Jurkat, Clone E6-1 (cell line): ENCODE measurements around the gene BABAM1.
"Not testable (repeated sequence)": the region's sequence is repeated elsewhere in the genome, so short reads cannot be mapped to it uniquely, and the experiment has no call there.

Source experiments
- DNase-seq: peaks from one replicate; pipeline ENCODE4 v3.0.0-alpha.2; 2011; ENCODE audit warnings: low read depth, low spot score
- H3K4me3 ChIP-seq: 2 replicates; pipeline ENCODE4 v1.5.1; 2011; ENCODE audit warnings: mild to moderate bottlenecking, low read length, control low read depth, moderate library complexity

The BABAM1 gene

DNA sequence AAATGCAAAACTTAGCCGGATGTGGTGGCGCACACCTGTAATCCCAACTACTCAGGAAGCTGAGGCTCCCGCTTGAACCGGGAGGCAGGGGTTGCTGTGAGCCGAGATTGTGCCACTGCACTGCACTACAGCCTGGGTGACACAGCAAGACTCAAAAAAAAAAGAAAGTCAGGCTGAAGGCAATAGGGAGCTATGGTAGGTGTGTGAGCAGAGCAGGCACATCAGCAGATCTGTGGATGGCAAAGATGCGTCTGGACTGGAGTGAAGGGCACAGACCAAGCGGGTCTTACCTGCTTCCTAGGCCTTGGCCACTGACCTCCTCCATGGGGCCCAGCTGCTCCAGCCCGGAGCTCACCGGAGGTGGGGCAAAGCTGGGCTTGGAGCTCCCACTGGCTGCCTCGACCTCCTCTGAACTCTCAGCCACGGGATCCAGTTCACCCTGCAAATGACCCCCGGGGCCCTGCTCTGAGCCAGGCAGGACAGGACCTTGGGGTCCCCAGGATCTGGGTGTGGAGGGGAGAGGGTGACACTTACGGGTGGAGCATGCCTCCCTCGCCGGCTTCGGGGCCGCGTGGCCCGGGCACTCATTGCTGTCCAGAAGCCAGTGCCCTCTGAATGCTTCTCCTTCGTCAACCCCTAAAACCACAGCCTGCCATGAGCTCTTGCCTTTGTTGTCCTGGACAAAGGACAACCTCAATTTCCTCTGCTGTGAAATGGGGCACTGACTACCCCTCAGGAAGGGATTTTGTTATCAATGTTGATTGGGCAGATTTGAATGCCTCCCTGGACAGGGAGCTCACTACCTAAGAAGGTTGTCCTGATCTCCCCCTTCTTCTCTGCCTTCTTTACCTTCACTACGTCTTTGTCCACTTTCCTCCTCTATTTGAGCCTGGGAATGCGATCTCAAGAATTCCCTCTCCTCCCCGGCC lies 3.3 kb upstream of the BABAM1 start:
- no peak for DNase-seq
- no peak overlapping the region for H3K4me3 ChIP-seq

- H3K4me3 ChIP-seq, result no peak within 1 kb of the TSS
- no peak for DNase-seq
These were observed 2.6 kb upstream of the BABAM1 start, which contains the start of gene USHBP1 for GRCh38 chr19:17264641-17264979. USHBP1 (minus strand) TSS chr19:17264745; CDS start chr19:17264299, 446 bp downstream.

- no peak for DNase-seq
- no peak overlapping the region for H3K4me3 ChIP-seq
These were observed 1.2 kb upstream of the BABAM1 start for GRCh38 chr19:17266026-17266425.

DNA sequence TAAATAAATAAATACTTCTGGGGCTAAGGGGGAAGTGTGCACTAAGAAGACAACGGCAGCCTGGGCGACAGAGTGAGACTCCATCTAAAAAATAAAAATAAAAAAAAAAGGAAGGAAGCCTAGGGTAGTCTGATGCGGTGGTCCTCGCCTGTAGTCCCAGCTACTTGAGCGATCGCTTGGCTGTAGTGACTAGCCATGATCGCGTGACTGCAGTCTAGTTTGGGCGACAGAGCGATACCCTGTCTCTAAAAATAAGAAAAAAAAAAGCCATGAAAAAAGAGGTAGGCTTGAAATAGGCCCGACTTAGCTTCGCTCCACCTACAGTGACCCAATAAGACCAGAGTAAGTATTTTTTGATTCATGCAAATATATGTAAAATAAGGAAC lies 661 bp upstream of the BABAM1 start:
- no peak overlapping the region for H3K4me3 ChIP-seq
- DNase-seq, result no peak

DNA sequence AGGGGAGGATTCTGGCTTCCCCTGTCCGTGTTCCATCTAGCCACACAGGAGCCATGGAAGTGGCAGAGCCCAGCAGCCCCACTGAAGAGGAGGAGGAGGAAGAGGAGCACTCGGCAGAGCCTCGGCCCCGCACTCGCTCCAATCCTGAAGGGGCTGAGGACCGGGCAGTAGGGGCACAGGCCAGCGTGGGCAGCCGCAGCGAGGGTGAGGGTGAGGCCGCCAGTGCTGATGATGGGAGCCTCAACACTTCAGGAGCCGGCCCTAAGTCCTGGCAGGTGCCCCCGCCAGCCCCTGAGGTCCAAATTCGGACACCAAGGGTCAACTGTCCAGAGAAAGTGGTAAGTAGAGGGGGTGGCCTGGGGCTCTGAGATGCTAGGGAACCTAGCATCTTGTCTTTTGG lies 1.5 kb downstream of the BABAM1 start:
- DNase-seq, result no peak
- no peak overlapping the region for H3K4me3 ChIP-seq

- not testable (repeated sequence) for DNase-seq, H3K4me3 ChIP-seq
These were observed 7.6 kb downstream of the BABAM1 start for GRCh38 chr19:17274892-17275291.

DNA sequence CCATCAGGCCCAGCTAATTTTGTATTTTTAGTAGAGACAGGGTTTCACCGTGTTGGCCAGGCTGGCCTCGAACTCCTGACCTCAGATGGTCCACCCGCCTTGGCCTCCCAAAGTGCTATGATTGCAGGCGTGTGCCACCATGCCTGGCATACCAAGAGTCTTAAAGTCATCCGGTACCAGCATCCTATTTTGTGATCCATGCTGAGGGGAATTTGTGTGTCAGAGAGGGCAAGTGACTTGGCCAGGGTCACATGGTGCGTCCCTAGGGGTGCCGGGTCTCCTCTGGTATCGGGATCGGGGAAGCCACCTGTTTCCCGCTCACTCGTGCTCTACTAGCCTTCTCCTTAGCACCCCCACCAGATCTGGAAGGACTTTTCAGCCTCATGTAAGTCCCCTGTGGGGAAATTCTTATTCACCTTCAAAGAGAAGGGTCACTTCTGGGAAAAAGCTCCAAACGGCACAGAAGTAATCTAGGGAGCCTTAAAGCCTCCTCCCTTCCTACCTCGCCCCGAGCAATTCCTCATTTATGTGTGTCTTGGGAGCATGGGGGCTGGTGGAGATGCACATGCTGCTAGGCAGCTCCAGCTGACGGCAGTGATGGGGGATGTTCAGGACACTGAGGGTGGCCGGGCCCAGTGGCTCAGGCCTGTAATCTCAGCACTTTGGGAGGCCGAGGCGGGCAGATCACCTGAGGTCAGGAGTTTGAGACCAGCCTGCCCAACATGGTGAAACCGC lies 8.4 kb downstream of the BABAM1 start:
- no peak overlapping the region for H3K4me3 ChIP-seq
- DNase-seq, result no peak

DNA sequence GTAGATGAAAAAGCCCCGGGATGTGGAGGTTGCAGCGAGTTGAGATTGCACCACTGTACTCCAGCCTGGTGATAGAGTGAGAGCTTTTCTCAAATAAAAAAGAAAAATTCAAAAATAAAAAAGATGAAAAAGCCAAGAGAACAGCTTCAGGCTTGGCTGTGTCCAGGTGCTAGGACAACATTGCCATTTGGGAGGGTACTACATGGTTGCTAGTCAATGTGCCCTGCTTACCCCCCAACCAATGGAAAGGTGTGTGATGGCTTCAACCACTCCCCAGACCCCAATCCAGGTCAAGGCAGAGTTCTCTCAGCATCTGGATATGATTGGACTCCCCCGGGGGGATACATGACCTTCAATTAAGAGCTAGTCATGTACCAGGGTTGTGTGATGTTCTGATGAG lies 12.2 kb downstream of the BABAM1 start:
- no peak for DNase-seq
- no peak overlapping the region for H3K4me3 ChIP-seq

DNA sequence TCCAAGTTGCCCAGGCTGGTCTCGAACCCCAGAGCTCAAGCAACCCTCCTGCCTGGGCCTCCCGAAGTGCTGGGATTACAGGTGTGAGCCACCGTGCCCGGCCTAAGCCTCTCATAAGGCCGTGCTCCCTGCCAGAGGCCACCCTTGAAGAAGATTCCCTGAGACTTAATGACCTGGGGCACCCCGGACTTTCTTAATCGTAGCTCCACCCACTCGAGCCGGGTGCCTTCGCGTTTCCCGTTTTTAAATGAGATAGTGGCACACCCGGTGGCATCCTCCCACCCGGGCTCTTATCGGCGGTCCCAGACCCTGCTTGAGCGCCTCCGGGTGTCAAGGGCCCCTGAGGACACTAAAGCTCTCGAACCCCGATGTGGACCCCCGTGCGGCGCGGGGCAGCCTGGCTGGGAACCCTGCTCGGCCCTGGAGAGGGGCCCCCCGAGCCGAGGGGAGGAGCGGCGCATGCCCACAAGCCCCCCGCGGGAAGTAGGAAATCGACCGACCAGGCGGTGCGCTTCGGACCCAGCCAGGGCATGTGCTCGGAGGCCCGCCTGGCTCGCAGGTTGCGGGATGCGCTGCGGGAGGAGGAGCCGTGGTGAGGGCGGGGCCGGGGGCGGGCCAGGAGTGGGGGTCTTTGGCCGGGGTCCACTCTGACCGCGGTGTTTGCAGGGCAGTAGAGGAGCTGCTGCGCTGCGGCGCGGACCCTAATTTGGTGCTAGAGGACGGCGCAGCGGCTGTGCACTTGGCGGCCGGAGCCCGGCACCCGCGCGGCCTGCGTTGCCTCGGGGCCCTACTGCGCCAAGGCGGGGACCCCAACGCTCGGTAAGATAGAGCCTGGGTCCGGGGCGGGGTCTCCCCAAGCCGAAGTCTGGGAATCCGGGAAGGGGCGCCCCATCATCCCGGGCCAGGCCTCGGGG lies 14.4 kb downstream of the BABAM1 start, which contains the start of gene ANKLE1:
ANKLE1 (plus strand) TSS at position 511 of the 914 bp plus-strand sequence; CDS start at position 531, 20 bp downstream.
- DNase-seq, result no peak
- peak within 1 kb of the TSS; percentile 60 for H3K4me3 ChIP-seq

DNA sequence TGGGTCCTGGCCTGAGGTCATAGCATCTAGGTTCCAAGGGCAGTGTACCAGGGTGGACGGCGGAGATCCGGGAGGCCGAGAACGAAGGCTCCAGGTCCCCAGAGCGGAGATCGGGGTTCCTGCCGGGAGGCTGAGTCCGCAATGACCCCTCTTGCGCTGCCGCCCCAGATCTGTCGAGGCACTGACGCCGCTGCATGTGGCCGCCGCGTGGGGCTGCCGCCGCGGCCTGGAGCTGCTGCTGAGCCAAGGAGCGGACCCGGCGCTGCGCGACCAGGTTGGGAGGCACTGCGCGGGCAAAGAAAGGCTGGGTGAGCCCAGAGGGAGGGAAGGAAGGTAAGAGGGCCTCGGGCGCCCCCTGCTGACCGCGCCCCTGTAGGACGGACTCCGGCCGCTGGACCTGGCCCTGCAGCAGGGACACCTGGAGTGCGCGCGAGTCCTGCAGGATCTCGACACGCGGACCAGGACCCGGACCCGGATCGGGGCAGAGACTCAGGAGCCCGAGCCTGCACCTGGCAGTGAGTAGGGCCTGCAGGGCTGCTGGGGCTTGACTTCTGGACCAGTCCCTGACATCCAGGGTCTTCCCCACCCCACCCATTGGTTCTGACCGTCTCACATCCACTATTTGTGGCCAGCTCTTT lies 15.4 kb downstream of the BABAM1 start:
- peak; percentile 44 for DNase-seq
- H3K4me3 ChIP-seq, result peak overlapping the region; percentile 60

DNA sequence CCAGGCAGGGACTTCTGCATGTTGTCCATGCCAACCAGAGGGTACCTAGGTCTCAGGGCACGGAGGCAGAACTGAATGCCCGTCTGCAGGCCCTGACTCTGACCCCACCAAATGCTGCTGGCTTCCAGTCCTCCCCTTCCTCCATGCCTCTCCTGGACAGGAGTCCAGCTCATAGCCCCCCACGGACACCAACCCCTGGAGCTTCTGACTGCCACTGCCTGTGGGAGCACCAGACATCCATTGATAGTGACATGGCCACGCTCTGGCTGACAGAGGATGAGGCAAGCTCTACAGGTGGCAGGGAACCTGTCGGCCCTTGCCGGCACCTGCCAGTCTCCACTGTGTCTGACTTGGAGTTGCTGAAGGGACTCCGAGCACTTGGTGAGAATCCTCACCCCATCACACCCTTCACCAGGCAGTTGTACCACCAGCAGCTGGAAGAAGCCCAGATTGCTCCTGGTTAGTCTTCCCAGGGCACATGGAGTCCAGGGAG lies 16.3 kb downstream of the BABAM1 start:
- DNase-seq, result no peak
- no peak overlapping the region for H3K4me3 ChIP-seq

- DNase-seq, result no peak
- no peak overlapping the region for H3K4me3 ChIP-seq
These were observed 18.3 kb downstream of the BABAM1 start for GRCh38 chr19:17285415-17286135.

DNA sequence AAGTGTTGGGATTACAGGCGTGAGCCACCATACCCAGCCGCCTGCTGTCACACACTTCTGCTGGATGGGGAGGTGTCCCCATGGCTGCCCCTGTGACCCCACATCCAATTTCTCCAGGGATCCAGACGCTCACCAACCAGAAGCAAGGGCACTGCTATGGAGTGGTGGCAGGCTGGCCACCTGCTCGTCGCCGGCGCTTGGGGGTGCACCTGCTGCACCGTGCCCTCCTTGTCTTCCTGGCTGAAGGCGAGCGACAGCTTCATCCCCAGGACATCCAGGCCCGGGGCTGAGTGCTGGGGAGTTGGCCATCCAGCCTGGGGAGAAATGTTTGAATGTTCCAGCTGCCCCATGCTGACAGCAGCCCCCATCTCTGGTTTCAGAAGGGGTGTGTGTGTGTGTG lies 19.0 kb downstream of the BABAM1 start:
- DNase-seq, result no peak
- no peak overlapping the region for H3K4me3 ChIP-seq

DNA sequence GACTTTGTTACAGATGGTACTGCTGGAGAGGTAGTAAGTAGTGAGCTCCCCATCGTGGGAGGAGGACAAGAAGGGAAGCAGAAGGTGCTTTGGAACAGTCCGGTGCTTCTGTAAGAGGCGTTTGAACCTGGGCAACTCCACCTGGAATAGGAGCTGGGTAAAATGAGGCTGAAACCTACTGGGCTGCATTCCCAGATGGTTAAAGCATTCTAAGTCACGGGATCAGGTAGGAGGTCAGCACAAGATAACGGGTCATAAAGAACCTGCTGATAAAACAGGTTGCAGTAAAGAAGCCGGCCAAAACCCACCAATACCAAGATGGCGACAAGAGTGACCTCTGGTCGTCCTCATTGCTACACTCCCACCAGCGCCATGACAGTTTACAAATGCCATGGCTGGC lies 19.5 kb downstream of the BABAM1 start:
- no peak overlapping the region for H3K4me3 ChIP-seq
- no peak for DNase-seq

GRCh38 chr19:17289489-17289888 lies 22.2 kb downstream of the BABAM1 start:
- H3K4me3 ChIP-seq, result no peak overlapping the region
- DNase-seq, result peak; percentile 42

DNA sequence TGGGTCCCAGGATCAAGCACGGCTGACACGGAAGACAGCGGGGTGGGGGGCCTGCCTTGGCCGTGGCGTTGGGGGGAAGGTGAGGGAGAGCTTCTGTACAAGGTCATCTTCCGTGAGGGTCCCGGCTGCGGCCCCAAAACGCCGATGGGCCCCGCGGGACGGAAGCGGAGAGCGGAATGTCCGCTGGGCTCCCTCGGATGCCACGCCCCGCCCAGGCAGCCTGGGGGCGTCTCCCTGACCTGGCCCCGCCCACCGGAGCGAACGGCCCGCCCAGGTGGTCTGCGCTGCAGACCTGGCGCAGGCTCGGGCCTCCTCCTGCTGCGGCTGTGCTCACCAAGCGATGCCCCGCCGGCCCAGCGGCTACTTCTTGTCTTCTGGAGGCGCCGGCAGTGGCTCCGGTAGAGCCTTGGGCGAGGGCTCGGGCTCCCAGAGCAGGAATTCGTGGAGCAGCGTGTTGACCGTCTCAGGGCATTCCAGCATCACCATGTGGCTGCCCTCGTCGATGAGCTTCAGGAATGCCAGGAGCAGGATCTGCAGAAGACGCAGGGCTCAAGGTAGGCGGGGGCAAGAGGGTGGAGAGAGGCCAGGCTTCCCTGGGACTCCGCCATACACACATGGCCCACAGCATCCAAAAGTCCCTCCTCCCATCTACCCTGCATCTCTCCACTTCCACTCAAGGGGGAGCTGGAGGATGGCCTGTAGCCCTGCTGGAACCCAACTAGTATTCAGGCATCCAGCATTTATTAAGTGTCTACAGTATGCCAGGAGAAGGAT lies 25.2 kb downstream of the BABAM1 start:
- H3K4me3 ChIP-seq, result peak overlapping the region; percentile 80
- peak; percentile 81 for DNase-seq

DNA sequence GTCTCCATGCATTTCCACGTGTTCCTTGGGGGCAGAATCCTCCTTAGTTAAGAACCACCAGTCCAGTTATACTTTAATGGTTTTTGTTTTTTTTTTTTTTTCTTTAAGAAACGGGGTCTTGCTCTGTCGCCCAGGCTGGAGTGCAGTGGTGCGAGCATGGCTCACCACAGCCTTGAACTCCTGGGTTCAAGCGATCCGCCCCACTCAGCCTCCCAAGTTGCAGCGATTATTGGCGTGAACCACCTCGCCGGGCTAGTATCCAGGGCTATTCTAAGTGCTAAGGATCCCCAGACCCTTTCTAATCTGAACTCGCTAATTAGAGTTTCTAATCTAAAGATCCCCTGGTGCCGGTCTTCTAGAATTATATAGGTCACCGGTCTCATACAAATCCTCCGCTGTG lies 26.4 kb downstream of the BABAM1 start:
- H3K4me3 ChIP-seq, result no peak overlapping the region
- DNase-seq, result no peak
